Mucosa of gallbladder (tissue), 1 donor: Measurements from ENCODE around the gene VIPAS39. TPM values are rescaled to one million over a fixed set of nuclear protein-coding genes. Genes with fewer than 3 reads are reported as not detected.
A peak's percentile ranks its signal among the peaks of the same experiment; 100 is the strongest.
"Not testable (repeated sequence)": the region's sequence is repeated elsewhere in the genome, so short reads cannot be mapped to it uniquely, and the experiment has no call there.

ENCODE experiments used
- DNase-seq: peaks from one replicate; pipeline ENCODE4 v3.0.0-alpha.2; 2020; ENCODE audit warnings: low spot score
- total RNA-seq: library from RNA; stranded (reverse); gene quantifications from one replicate; pipeline ENCODE4 v1.2.1, GENCODE V29; 2021
- donor health status: DM: no; HTN: no; CAD: no.

Gene VIPAS39
- total RNA-seq, 1 donor from 2014 or later: 21.7 TPM

DNA sequence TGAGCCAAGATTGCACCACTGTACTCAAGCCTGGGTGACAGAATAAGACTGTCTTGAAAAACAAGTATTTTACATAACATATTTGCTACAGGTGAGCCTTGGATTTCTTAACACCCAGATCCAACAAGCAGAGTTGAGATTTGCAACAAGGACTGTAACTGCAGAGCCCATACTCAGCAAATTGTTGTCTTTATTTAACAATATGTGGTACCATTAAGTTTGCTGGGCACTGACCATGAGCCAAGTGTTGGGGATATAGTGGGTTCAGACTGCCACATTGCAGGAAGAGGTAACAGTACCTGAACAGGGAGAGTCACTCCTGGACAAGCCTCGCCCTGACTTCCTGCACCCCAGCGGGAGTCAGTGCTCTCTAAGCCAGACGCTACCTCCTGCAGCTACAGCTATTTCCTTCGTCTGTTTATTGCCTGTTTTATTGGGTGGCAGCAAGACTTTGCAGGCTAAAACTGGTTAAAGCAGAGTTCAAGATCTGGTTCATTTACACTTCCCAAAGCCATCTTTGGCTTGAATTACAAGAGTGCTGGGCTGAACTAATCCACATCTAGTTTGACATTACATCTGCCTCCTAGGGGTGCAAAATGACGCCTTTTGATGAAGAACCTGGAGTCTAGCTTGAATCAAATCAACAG is 12.9 kb upstream of the VIPAS39 start:
- no peak for DNase-seq

DNA sequence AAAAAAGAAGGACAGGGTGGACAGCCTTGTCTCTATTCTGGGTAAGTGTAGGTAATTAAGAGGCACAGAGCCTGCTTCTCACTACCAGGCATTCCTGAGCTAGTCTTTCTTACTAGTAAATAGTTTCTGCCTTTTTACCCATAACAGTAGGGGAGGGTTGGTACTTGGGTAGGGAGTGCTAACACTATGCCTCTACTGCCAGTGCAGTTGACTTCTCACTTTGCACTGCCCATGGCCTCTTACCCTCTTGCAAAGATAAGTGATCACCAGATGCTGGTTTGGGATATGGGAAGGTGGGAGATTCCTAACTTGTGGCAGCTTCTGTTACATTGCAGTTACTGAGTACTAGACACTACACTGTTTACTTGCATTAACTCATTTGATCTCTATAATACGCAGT is 12.1 kb upstream of the VIPAS39 start:
- no peak for DNase-seq

DNA sequence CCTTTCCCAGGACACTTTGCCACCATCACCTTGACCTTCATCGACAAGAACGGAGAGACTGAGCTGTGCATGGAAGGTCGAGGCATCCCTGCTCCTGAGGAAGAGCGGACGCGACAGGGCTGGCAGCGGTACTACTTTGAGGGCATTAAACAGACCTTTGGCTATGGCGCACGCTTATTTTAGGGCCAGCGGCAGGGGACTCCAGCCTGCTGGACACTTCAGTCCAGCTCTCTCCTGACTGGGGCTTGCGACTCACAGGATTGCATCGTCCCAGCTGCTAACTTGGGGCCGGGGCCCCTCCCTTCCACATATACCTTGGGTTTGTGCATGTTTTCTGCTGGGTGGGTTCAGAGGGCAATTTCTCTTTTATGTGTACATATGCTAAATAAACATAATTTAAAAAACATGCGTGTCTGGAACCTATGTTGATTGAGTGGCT is 11.7 kb upstream of the VIPAS39 start:
- DNase-seq: no peak

DNA sequence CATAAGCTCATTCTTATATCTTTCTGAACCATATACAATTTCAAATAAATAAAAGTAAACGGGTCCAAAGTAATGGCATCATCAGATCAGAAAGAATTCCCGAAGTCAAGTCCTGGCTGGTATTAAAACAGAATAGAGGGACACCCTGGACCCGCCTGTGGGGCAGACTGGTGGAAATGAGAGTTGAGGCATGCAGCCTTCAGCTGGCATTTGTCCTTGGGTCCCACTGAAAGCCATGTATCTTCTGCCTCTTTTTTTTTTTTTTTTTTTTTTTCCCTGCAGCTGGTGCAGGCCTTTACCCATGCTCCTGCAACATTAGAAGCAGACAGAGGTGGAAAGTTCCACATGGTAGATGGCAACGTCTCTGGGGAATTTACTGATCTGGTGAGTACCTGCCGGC is 10.4 kb upstream of the VIPAS39 start:
- DNase-seq: no peak

DNA sequence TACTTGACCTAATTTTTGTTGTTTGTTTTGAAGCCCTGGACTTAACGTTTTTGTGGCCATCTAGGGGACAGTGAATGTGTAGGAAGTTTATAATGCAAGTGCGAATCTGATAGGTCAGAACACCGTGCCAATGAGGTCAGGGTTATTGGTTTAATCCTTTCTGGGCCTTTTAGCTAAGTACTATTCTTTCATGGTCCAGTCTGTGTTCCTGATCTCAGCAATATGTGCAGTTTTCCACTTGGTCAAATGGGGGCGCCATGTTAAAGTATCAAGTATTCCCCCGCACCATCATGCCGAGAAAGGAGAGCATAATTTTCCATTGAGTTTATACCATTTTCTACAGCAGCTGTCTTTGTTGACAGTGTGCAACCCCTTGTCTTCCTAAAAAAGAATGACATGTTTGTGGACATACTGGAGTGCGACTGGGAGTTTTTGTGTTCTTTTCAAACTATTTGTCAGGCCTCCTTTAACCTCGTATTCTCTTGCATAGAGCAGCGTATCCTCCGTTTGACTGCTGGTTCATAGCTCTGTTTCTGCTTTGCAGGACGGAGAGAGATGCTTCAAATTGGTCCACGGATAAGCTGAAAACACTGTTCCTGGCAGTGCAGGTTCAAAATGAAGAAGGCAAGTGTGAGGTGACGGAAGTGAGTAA is 1.8 kb upstream of the VIPAS39 start:
- peak; percentile 66 for DNase-seq

DNA sequence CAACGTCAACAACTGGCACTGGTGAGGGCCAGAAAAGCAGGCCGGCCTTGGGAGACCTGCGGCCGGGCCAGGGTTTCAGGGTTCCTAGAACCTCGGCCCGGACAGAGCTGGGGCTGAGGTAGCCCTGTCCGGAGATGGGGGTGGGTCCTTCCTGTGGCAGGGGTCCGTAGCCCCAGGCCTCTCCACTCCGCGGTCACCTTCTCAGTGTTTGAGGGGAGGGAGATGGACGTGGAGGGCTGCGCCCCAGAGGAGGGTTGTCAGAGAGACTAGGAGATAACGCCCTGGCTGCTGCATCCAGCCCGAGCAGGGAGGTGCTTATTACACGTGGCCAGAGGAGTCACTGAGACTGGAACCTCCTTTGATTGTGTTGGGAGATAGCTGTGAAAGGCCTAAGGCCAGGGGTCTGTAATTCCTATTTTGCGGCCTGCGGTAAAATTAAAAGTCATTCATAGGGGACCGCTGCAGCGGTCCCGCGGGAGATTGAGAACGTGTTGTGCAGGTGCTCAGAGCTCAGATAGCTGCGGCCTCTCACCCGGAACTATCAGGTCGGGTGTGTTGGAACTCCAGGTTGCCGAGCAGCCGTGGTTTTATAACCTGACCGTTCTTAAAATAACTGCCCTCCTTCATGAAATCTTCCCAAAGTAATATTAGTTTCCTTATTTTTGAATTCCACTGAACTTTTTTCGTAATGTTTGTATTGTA is 999 bp upstream of the VIPAS39 start:
- DNase-seq: peak; percentile 24

DNA sequence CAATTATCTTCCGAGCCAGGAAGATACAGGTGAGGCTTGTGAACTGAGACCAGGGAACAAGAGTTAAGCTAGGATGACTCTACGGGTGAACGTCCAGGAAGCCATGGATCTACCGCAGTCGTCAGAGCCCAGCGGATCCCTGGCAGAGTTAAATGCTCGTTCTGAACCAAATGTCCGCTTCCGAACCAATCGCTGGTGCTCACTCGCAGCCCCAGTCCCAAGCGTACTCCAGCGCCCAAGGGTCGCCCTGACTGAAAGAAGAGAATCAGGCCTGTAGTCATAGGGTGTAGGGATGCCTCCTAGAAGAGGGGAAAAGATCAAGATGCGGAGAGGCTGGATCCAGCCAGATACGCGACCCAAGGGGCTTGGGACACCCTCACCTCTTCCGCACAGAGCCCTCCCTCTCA is 283 bp downstream of the VIPAS39 start:
- no peak for DNase-seq

DNA sequence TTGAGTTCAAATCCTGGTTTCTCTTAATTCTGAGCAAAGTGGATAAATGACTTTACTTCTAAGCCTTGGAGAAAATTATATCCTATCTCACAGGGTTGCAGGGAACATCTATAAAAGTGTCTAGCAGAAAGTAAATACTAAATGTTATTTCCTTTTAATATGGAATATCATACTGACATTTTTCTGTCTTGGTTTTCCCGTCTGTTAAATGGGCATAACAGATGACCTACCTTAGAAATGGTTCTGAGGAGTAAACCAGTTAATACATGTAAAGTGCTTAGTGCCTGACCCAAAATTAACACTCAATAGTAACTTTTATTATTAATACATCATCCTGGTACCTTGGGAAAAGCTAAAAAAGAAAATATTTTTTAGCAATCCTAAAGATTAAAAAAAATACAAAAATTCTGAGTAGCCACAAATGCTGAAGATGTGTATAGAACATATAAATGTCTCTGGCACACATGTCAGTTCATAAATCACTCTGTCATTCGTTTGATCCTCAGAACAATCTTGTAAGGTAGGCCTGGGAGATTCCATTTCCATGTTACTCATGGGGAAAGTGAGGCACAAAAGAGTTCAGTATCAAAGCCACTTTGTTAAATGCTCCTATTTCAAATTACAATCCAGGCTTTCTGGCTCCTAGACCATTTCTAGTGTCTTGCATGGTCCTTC is 1.3 kb downstream of the VIPAS39 start:
- DNase-seq: no peak

DNA sequence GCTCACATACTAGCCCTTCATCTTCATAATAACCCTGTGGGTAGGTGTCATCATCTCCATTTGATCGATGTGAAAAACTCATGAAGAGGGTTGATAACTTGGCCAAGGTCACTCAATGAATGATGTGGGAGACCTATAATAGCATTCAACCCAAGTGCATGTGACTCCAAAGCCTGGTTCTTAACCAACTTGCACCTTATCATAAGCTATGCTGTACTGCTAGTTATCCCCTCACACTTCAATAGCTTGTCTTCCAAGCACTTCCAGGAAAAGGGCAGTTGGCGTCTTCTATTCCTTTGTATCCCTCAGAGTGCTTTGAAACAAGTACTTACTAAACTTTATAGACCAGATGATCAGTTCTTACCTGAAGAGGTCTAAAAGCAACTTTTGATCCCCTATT is 15.2 kb downstream of the VIPAS39 start:
- no peak for DNase-seq

DNA sequence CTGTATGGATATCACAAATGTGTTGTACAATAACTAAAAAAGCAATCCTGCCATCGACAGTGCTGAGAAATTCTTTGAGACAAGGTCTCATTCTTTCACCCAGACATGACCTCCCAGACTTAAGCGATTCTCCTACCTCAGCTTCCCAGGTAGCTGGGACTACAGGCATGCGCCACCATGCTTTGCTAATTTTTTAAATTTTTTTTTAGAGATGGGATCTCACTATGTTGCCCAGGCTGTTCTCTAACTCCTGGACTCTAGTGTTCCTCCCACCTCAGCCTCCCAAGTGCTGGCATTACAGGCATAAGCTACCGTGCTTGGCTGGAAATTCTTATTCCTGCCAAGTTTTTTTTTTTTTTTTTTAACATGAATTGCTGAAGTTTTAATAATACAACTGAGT is 17.5 kb downstream of the VIPAS39 start:
- no peak for DNase-seq

DNA sequence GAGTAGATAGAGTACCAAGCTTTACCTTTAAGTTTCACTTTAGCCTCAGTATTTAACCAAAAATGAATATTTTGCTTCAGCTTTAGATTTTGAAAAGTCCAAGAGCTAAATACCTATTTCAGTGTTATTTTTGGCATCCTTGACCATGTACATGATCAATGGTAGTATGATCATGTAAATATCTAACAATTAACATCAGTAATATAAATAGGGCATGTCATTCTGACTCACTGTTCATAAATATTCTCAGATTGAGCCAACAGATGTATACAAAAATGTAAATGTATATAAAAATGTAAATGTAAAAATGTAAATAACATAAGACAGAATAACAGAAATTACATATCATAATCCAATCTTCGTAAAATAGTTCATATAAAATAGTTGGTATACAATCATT is 18.8 kb downstream of the VIPAS39 start:
- no peak for DNase-seq

DNA sequence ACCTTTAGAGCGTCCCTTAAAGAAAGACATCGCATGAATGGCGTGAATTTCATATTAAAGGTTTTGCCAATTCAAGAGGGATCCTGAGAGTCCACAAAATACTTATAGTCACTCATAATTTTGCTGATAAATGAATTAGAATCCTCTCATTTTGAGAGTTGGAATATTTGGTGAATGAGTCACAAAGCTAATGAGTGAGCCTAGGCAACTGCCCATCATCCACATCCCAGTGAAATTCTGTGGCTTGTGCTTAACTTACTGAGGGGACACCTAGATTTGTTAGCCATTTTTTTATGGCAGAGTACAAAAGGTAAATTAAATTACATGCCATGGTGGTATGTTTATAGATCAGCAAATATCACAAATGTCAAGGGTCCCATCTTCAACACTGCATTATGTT is 21.4 kb downstream of the VIPAS39 start:
- no peak for DNase-seq

DNA sequence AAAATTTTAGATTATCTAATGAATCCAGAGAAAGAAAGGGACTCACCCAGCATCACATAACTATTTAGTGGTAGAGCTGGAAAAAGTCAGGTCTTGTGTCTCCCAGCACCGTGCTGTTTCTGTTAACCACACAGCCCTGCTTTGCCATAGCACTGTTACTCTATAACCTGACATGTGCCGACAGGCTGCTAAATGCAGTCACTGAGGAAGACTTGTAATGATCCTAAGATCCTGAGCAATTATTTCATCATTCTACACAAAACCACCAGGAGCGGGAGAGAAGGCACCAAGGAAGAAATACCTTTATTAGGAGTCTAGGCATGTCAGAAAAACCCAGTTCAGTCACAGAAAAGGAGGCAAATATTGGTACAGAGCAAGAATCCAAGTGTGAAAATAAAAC is 31.0 kb downstream of the VIPAS39 start:
- no peak for DNase-seq

DNA sequence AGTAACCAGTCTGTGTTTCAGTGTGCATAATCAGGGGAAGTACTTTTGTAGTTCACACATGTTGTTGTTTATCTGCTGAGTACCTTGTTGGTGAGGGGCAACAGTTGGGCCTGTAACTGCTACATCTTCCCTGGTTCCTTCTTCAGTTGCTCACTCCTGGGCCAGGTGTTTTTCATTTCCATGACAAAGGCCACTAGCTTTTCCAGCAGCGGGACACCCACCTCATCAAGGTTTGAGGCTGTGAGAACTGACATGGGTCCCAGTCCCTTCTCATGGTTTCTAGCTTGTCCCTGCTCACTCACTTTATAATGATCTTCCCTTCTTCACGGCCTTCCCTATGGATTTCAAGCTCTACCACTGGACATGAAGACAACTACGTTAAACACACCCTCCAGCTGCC is 32.5 kb downstream of the VIPAS39 start:
- no peak for DNase-seq

DNA sequence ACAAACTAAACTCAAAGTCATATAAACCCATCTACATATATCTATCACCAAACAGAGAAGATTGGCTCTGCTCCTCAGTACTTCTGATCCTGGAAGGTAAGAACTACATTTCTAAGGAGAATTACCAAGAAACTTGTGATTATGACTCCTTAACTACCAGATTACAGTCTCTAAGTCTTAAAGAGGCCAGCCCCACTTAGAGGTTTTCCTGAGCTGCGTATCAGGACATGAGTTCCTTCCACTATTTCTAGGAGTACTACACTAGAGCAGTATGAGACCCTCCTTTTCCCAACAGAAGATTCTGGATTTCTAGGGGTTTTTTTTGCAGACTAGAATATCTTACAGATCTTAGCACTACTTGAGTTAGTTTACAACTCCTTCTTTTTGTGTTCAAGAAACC is 34.0 kb downstream of the VIPAS39 start, which contains the start of gene NOXRED1:
Gene NOXRED1, minus strand, starts transcription at position 101 of the 400 bp plus-strand sequence. CDS start 634 bp downstream, outside the sequence.
- no peak for DNase-seq

DNA sequence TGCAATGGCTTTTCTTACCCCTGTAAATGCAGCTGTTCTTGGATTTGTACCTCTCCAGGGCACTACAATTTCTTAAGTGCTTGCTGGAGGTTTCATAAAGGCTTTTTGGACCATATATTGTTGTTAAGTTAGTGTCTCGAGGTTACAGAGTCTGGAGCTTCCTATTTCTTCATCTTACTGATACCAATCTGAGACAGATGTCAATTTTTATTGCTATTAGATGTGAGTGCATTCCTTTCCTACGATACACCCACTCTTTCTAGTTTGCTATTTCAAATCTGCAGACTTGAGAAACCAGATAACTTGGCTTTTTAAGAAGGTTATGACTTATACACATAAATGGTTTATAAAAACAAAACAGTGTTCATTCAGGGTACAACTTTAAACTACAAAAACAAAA is 36.2 kb downstream of the VIPAS39 start:
- DNase-seq: no peak

DNA sequence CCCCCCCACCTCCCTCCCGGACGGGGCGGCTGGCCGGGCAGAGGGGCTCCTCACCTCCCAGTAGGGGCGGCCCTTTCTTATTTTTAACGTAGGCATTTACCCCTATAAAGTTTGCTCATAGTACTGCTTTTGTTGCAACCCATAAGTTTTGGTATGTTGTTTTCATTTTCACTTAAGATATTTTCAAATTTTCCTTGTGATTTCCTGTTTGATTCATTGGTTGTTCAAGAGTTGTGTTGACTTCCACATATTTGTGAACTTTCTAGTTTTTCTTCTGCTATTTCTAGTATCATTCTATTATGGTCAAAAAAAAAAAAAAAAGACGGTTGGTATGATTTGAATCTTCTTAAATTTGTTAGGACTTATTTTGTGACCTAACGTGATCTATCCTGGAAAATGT is 40.6 kb downstream of the VIPAS39 start:
- no peak for DNase-seq

DNA sequence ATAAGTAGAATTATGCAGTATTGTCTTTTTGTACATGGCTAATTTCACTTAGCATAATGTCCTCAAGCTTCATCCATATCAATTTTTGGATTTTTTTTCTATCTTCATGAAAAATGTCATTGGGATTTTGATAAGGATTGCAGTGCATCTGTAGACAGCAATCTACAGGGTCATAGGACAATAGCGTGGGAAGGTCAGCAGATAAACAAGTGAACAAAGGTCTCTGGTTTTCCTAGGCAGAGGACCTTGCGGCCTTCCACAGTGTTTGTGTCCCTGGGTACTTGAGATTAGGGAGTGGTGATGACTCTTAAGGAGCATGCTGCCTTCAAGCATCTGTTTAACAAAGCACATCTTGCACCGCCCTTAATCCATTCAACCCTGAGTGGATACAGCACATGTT is 41.3 kb downstream of the VIPAS39 start:
- DNase-seq: not testable (repeated sequence)

DNA sequence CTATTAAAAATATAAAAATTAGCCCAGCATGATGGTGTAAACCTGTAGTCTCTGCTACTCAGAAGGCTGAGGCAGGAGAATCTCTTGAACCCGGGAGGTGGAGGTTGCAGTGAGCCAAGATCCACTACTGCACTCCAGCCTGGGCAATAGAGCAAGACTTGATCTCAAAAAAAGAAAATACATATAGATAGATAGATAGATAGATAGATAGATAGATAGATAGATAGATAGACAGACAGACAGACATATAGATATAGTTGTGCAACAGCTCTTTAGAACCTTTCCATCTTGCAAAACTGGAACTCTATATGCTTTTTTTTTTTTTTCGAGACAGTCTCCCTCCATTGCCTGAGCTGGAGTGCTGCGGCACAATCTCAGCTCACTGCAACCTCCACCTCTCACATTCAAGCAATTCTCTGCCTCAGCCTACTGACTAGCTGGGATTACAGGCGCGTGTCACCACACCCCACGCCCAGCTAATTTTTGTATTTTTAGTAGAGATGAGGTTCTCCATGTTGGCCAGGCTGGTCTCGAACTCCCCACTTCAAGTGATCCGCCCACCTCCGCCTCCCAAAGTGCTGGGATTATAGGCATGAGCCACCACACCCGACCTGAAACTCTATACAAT is 41.9 kb downstream of the VIPAS39 start:
- DNase-seq: not testable (repeated sequence)

DNA sequence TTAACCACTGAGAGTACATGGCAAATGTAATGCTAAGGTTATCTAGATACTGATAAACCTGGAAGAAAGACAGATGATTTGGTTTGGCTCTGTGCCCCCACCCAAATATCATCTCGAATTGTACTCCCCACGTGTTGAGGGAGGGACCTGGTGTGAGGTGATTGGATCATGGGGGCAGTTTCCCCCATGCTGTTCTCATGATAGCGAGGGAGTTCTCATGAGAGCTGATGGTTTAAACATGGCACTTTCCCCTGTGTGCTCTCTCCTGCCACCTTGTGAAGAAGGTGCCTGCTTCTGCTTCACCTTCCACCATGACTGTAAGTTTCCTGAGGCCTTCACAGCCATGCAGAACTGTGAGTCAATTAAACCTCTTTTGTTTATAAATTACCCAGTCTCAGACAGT is 48.3 kb downstream of the VIPAS39 start:
- no peak for DNase-seq

DNA sequence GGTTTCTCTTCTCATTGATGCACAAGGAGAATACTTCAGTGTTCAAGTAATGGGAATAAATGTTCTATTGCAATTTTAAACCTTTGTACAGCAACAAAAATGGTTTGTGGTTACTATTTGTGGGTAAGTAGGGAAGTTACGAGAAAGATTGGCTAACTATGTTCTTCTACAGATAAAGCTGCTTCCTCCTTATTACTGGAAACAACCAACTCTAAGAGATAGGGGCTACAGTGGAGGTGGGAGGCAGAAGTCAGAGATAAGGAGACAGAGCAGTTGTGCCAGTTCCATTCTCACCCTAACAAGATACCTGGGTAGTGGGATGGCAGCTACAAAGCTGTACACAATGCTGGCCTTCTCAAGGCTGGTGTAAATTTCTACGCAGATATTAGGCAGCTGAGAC is 50.2 kb downstream of the VIPAS39 start:
- DNase-seq: no peak

DNA sequence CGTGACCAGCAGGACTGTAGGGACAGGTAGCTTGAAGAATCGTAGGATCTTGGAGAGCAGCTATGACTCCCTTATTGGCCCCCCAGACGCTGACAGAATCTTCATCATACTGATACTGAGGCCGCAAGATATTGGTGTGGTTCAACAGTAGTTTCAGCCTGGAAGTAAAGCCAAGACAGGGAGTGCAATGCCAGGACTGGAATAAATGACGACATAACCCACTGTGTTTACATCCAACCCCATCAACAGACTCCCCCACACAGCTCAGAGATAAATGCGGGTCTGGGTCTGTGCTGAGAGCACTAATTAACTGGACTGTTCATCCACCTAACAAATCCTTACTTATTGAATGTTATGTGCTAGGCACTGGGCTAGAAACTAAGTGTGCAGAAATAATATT is 50.7 kb downstream of the VIPAS39 start:
- DNase-seq: no peak
